GM19099 (cell line): Measurements from ENCODE around the gene ELMO1.

Experiments used
- POLR2A ChIP-seq: IDR thresholded peaks from 3 replicates; pipeline ENCODE4 v1.6.1; 2011; ENCODE audit warnings: low read depth; ENCODE audit not compliant: insufficient read length; ENCODE audit errors: extremely low read depth

Gene ELMO1

GRCh38 chr7:36978461-36978860 lies 470.2 kb downstream of the ELMO1 start:
- no peak for TF ChIP-seq POLR2A

- TF ChIP-seq POLR2A, result no peak
Observed at GRCh38 chr7:36977878-36978277, 470.8 kb downstream of the ELMO1 start.

- no peak for TF ChIP-seq POLR2A
Observed at GRCh38 chr7:36972140-36972518, 476.5 kb downstream of the ELMO1 start.

GRCh38 chr7:36971515-36972139 lies 477.0 kb downstream of the ELMO1 start:
- TF ChIP-seq POLR2A, result no peak

GRCh38 chr7:36970551-36971514 lies 477.8 kb downstream of the ELMO1 start:
- TF ChIP-seq POLR2A, result no peak

- TF ChIP-seq POLR2A, result no peak
Observed at GRCh38 chr7:36969376-36969775, 479.3 kb downstream of the ELMO1 start.

- TF ChIP-seq POLR2A, result no peak
Observed at GRCh38 chr7:36967387-36967786, 481.3 kb downstream of the ELMO1 start.

GRCh38 chr7:36966636-36967035 lies 482.0 kb downstream of the ELMO1 start:
- TF ChIP-seq POLR2A, result no peak

- TF ChIP-seq POLR2A, result no peak
Observed at GRCh38 chr7:36966039-36966438, 482.6 kb downstream of the ELMO1 start.

- no peak for TF ChIP-seq POLR2A
Observed at GRCh38 chr7:36965625-36966024, 483.0 kb downstream of the ELMO1 start.

GRCh38 chr7:36964297-36964696 lies 484.4 kb downstream of the ELMO1 start:
- no peak for TF ChIP-seq POLR2A

GRCh38 chr7:36962367-36962766 lies 486.3 kb downstream of the ELMO1 start:
- TF ChIP-seq POLR2A, result no peak

- no peak for TF ChIP-seq POLR2A
Observed at GRCh38 chr7:36961693-36962092, 487.0 kb downstream of the ELMO1 start.

GRCh38 chr7:36961097-36961496 lies 487.6 kb downstream of the ELMO1 start:
- no peak for TF ChIP-seq POLR2A

- TF ChIP-seq POLR2A, result no peak
Observed at GRCh38 chr7:36960105-36960504, 488.6 kb downstream of the ELMO1 start.

GRCh38 chr7:36958111-36958733 lies 490.4 kb downstream of the ELMO1 start:
- no peak for TF ChIP-seq POLR2A
